ENCODE data around the gene SLCO2A1. TPM values are rescaled to one million over a fixed set of nuclear protein-coding genes. Genes with fewer than 3 reads are reported as not detected.
A peak's percentile ranks its signal among the peaks of the same experiment; 100 is the strongest.

SLCO2A1 gene
- total RNA-seq, 2 donors from 2014 or later: 26.3 to 34.8 TPM

GRCh38 chr3:133944181-133944580 is 85.5 kb downstream of the SLCO2A1 start:
- intact Hi-C loops (cut with DNase I): loop anchor here (5.0 kb wide), 1 partner anchor 98 kb away; no protein-coding TSS in a partner anchor
- TF ChIP-seq CTCF (IDR thresholded peaks at IDR 0.05): no peak
- H3K4me3 ChIP-seq: no peak overlapping the region
- H3K9me3 ChIP-seq: no peaks in the 10 kb centered on the region
- no peaks in the 10 kb centered on the region for H3K36me3 ChIP-seq
- no peak overlapping the region for H3K9ac ChIP-seq (ENCODE audit: low read depth in 2 of 2, low read length in 2 of 2)
- no peaks in the 10 kb centered on the region for H3K4me1 ChIP-seq
- no peaks in the 10 kb centered on the region for H3K27me3 ChIP-seq
- no peak overlapping the region for H3K27ac ChIP-seq
- no peak for DNase-seq

DNA sequence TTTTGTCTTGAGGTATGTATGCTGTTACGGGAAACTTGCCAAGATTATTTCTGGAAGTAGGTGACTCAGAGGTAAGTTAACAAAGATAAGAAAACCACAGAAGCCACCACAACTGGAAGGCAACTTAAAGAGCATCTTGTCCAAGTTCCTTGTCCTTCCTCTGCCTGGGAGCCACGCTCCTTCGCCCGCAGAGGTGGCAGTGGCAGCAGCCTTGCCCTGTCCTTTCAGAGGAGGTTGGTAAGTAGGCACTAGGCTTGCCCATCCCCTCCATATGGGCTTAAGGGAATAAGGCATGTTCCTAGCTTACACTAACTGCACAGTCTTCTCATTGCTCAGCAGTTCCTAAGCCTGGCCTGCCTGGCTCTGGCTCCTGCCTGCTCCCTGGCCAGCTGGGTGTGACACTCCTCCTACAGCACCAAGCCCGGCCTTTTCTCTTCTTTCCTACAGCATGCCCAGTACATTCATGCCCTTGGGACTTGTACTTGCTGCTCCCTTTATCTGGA is 86.0 kb downstream of the SLCO2A1 start:
- TF ChIP-seq CTCF (IDR thresholded peaks at IDR 0.05): no peak
- Histone ChIP-seq H3K36me3 (no peaks in the 10 kb centered on the region), H3K9ac (ENCODE audit: low read depth in 2 of 2, low read length in 2 of 2) (no peak overlapping the region), H3K27me3 (no peaks in the 10 kb centered on the region), H3K4me1 (no peaks in the 10 kb centered on the region), H3K27ac (no peak overlapping the region), H3K4me3 (no peak overlapping the region), H3K9me3 (no peaks in the 10 kb centered on the region)
- peak; percentile 57 for DNase-seq
- intact Hi-C loops (cut with DNase I): loop anchor here (5.0 kb wide), 1 partner anchor 99 kb away; no protein-coding TSS in a partner anchor

- no peak for DNase-seq
- intact Hi-C loops (cut with DNase I): loop anchor here (5.0 kb wide), 1 partner anchor 99 kb away; no protein-coding TSS in a partner anchor
- TF ChIP-seq CTCF (IDR thresholded peaks at IDR 0.05): no peak
- no peaks in the 10 kb centered on the region for H3K9me3 ChIP-seq
- H3K36me3 ChIP-seq: no peaks in the 10 kb centered on the region
- H3K9ac ChIP-seq (ENCODE audit: low read depth in 2 of 2, low read length in 2 of 2): no peak overlapping the region
- no peak overlapping the region for H3K4me3 ChIP-seq
- H3K27me3 ChIP-seq: no peaks in the 10 kb centered on the region
- no peaks in the 10 kb centered on the region for H3K4me1 ChIP-seq
- no peak overlapping the region for H3K27ac ChIP-seq
Observed at GRCh38 chr3:133943031-133943535, 86.6 kb downstream of the SLCO2A1 start.

- intact Hi-C loops (cut with DNase I): loop anchor here (5.0 kb wide), 1 partner anchor 101 kb away; no protein-coding TSS in a partner anchor
- no peak for DNase-seq
- no peak overlapping the region for H3K4me3 ChIP-seq
- no peak overlapping the region for H3K9ac ChIP-seq (ENCODE audit: low read depth in 2 of 2, low read length in 2 of 2)
- no peak overlapping the region for H3K27ac ChIP-seq
- H3K9me3 ChIP-seq: no peaks in the 10 kb centered on the region
- H3K36me3 ChIP-seq: no peaks in the 10 kb centered on the region
- H3K27me3 ChIP-seq: no peaks in the 10 kb centered on the region
- no peaks in the 10 kb centered on the region for H3K4me1 ChIP-seq
- no peak for TF ChIP-seq CTCF (IDR thresholded peaks at IDR 0.05)
Observed at GRCh38 chr3:133941415-133941821, 88.3 kb downstream of the SLCO2A1 start.

DNA sequence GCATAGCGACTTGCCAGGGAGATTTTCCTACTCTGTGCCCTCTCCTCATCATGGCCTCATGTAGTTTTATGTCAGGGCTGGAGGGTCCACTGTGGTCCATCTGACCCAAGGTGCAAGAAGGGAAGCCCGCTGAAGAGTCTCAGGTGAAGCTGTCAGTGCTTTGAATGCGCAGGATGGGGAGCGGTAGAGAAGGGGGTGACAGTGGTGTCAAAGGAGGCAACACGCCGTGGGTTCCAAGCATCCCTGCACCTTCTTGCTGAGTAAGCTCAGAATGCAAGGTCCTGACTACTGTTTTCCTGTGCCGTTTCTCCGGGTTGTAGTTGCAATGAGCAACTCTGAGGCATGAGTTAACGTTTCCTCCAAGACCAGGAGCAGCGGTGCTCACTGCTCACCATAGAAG is 89.2 kb downstream of the SLCO2A1 start:
- no peak overlapping the region for H3K9ac ChIP-seq (ENCODE audit: low read depth in 2 of 2, low read length in 2 of 2)
- H3K27ac ChIP-seq: no peak overlapping the region
- intact Hi-C loops (cut with DNase I): loop anchor here (5.0 kb wide), 1 partner anchor 102 kb away; no protein-coding TSS in a partner anchor
- DNase-seq: no peak
- no peaks in the 10 kb centered on the region for H3K36me3 ChIP-seq
- H3K4me1 ChIP-seq: no peaks in the 10 kb centered on the region
- no peaks in the 10 kb centered on the region for H3K9me3 ChIP-seq
- no peak overlapping the region for H3K4me3 ChIP-seq
- no peaks in the 10 kb centered on the region for H3K27me3 ChIP-seq
- TF ChIP-seq CTCF (IDR thresholded peaks at IDR 0.05): no peak

All from colonic mucosa (tissue), 4 donors.